ENCODE data around the gene GEMIN7. TPM values are rescaled to one million over a fixed set of nuclear protein-coding genes. Genes with fewer than 3 reads are reported as not detected.
A peak's percentile ranks its signal among the peaks of the same experiment; 100 is the strongest.

Gene GEMIN7
- total and polyA plus RNA-seq, 2 of the 13 experiments (the other 11 are each of a cell fraction or from before 2014, with no cell fraction given) = 24.1 to 30.6 TPM

DNA sequence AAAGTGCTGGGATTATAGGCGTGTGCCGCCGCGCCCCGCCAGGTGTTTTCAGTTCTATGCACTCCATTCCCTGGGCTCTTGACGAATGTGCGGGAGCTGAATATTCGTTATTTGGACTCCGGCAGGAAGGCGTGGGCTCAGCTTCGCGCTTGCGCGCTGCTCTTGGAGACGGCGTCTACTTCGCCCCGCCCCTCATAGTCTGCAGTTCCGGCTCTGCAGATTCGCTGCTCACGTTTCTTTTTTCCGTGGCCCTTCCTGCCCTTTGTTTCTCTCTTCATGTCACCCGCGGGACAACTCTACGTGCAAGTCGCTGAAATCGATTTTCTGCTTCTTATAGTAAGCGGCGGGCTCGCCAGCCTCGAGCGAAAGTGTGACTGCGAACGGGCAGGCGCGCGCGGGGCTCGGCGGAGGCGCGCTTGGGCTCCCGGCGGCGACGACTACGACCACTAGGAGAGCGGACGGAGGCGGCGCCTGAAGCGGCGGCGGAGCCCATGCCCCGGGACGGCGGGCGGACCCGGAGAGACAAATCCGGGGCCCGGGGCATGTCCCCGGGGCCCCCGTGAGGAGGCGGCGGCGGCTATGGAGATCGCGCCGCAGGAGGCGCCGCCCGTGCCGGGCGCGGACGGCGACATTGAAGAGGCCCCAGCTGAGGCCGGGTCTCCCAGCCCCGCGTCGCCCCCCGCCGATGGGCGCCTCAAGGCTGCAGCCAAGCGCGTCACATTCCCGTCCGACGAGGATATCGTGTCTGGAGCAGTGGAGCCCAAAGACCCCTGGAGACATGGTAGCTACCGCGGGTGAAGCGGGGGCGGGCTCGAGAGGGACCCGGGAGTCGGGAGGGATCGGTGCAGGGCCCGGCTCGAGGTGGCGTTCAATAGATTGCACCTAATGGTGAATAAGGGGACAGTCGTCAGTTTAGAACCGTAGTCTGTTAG is 14.0 kb downstream of the GEMIN7 start, which contains the start of gene PPP1R37 (continued):
- TF ChIP-seq ZNF333 (CRISPR knock-in tag; IDR thresholded peaks at IDR 0.05; ENCODE audit: borderline replicate concordance) (0 out of 2 replicates have a peak, but pooled peaks have one; percentile 26), ZNF800 (CRISPR knock-in tag; IDR thresholded peaks at IDR 0.05) (no peak), PAX8 (CRISPR knock-in tag; IDR thresholded peaks at IDR 0.05; ENCODE audit: borderline replicate concordance) (no peak), JUN (CRISPR knock-in tag; IDR thresholded peaks at IDR 0.05) (peak; percentile 62; the same call in 1 of the 2 replicates), AGO1 (IDR thresholded peaks at IDR 0.05; ENCODE audit: low read depth, low read length, poor library complexity, severe bottlenecking) (peak; percentile 90), ZNF780A (CRISPR knock-in tag; IDR thresholded peaks at IDR 0.05) (peak; percentile 55; the same call in 1 of the 2 replicates), ZNF317 (CRISPR knock-in tag; IDR thresholded peaks at IDR 0.05) (0 out of 2 replicates have a peak, but pooled peaks have one; percentile 50), TARDBP (CRISPR knock-in tag; IDR thresholded peaks at IDR 0.05) (peak; percentile 43; the same call in 1 of the 2 replicates), SIN3A (IDR thresholded peaks at IDR 0.05; ENCODE audit: borderline replicate concordance, low read depth, low read length) (peak; percentile 75; the same call in 1 of the 2 replicates), ZNF510 (CRISPR knock-in tag; IDR thresholded peaks at IDR 0.05; ENCODE audit: low read depth) (no peak), RXRB (CRISPR knock-in tag; IDR thresholded peaks at IDR 0.05; ENCODE audit: borderline replicate concordance) (peak; percentile 54), RFXANK (CRISPR knock-in tag; IDR thresholded peaks at IDR 0.05) (0 out of 2 replicates have a peak, but pooled peaks have one; percentile 42), HNRNPL (IDR thresholded peaks at IDR 0.05; ENCODE audit: low read depth, low read length) (no peak), POLR2AphosphoS5 (IDR thresholded peaks at IDR 0.05; ENCODE audit: low read depth, low read length) (peak; percentile 53), GABPA (IDR thresholded peaks at IDR 0.05; ENCODE audit: low read depth, low read length) (peak; percentile 26; the same call in 1 of the 2 replicates), GABPA (CRISPR knock-in tag; IDR thresholded peaks at IDR 0.05; ENCODE audit: low read depth) (peak; percentile 72), ZNF792 (CRISPR knock-in tag; IDR thresholded peaks at IDR 0.05) (0 out of 2 replicates have a peak, but pooled peaks have one; percentile 32), DRAP1 (CRISPR knock-in tag; IDR thresholded peaks at IDR 0.05) (peak; percentile 37), ZFP41 (CRISPR knock-in tag; IDR thresholded peaks at IDR 0.05; ENCODE audit: borderline replicate concordance) (0 out of 2 replicates have a peak, but pooled peaks have one; percentile 46)
- TF ChIP-seq, protein P1, sequence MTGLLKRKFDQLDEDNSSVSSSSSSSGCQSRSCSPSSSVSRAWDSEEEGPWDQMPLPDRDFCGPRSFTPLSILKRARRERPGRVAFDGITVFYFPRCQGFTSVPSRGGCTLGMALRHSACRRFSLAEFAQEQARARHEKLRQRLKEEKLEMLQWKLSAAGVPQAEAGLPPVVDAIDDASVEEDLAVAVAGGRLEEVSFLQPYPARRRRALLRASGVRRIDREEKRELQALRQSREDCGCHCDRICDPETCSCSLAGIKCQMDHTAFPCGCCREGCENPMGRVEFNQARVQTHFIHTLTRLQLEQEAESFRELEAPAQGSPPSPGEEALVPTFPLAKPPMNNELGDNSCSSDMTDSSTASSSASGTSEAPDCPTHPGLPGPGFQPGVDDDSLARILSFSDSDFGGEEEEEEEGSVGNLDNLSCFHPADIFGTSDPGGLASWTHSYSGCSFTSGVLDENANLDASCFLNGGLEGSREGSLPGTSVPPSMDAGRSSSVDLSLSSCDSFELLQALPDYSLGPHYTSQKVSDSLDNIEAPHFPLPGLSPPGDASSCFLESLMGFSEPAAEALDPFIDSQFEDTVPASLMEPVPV (CRISPR knock-in tag; IDR thresholded peaks at IDR 0.05) = peak; percentile 37; the same call in 1 of the 2 replicates
- TF ChIP-seq, protein P2, sequence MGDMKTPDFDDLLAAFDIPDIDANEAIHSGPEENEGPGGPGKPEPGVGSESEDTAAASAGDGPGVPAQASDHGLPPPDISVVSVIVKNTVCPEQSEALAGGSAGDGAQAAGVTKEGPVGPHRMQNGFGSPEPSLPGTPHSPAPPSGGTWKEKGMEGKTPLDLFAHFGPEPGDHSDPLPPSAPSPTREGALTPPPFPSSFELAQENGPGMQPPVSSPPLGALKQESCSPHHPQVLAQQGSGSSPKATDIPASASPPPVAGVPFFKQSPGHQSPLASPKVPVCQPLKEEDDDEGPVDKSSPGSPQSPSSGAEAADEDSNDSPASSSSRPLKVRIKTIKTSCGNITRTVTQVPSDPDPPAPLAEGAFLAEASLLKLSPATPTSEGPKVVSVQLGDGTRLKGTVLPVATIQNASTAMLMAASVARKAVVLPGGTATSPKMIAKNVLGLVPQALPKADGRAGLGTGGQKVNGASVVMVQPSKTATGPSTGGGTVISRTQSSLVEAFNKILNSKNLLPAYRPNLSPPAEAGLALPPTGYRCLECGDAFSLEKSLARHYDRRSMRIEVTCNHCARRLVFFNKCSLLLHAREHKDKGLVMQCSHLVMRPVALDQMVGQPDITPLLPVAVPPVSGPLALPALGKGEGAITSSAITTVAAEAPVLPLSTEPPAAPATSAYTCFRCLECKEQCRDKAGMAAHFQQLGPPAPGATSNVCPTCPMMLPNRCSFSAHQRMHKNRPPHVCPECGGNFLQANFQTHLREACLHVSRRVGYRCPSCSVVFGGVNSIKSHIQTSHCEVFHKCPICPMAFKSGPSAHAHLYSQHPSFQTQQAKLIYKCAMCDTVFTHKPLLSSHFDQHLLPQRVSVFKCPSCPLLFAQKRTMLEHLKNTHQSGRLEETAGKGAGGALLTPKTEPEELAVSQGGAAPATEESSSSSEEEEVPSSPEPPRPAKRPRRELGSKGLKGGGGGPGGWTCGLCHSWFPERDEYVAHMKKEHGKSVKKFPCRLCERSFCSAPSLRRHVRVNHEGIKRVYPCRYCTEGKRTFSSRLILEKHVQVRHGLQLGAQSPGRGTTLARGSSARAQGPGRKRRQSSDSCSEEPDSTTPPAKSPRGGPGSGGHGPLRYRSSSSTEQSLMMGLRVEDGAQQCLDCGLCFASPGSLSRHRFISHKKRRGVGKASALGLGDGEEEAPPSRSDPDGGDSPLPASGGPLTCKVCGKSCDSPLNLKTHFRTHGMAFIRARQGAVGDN (CRISPR knock-in tag; IDR thresholded peaks at IDR 0.05) = peak; percentile 87
